ENCODE data around the gene SLAMF1.
"Not testable (repeated sequence)": the region's sequence is repeated elsewhere in the genome, so short reads cannot be mapped to it uniquely, and the experiment has no call there.

The SLAMF1 gene

GRCh38 chr1:160584784-160585183, 62.1 kb downstream of the SLAMF1 start:
- no peak overlapping the region for H3K4me2 ChIP-seq (ENCODE audit: low read length)
- peaks cover 18% of the 10 kb centered on the region for H3K4me1 ChIP-seq (ENCODE audit: low read length)
- no peak overlapping the region for H3K27ac ChIP-seq (ENCODE audit: low read length)
- H3K36me3 ChIP-seq (replicated peaks; ENCODE audit: low read depth, low read length) = no peaks in the 10 kb centered on the region
- H3K4me3 ChIP-seq (ENCODE audit: low read length) = no peak overlapping the region
- H3K9me3 ChIP-seq (ENCODE audit: insufficient read depth, low read length) = no peaks in the 10 kb centered on the region
- H3K27me3 ChIP-seq (ENCODE audit: low read depth, low read length) = no peaks in the 10 kb centered on the region
- no peak overlapping the region for H2AFZ ChIP-seq (ENCODE audit: low read depth, low read length)
- no peaks in the 10 kb centered on the region for H3K79me2 ChIP-seq (ENCODE audit: low read length)
- no peaks in the 10 kb centered on the region for H4K20me1 ChIP-seq (ENCODE audit: insufficient read depth, low read length)
- no peak overlapping the region for H3K9ac ChIP-seq (ENCODE audit: low read length)
- TF ChIP-seq CTCF (IDR thresholded peaks at IDR 0.05; ENCODE audit: low read depth, low read length) (no peak), EZH2phosphoT487 (IDR thresholded peaks at IDR 0.05; ENCODE audit: low read depth) (no peak)

- H4K20me1 ChIP-seq (ENCODE audit: insufficient read depth, low read length); H3K36me3 ChIP-seq (replicated peaks; ENCODE audit: low read depth, low read length); H3K9ac ChIP-seq (ENCODE audit: low read length); H2AFZ ChIP-seq (ENCODE audit: low read depth, low read length); H3K79me2 ChIP-seq (ENCODE audit: low read length); H3K27me3 ChIP-seq (ENCODE audit: low read depth, low read length); H3K9me3 ChIP-seq (ENCODE audit: insufficient read depth, low read length); H3K27ac ChIP-seq (ENCODE audit: low read length); H3K4me2 ChIP-seq (ENCODE audit: low read length); H3K4me3 ChIP-seq (ENCODE audit: low read length): not testable (repeated sequence)
- H3K4me1 ChIP-seq (ENCODE audit: low read length) = peaks cover 17% of the 10 kb centered on the region
These were observed 63.9 kb downstream of the SLAMF1 start for GRCh38 chr1:160582976-160583375.

- Histone ChIP-seq H3K27me3 (ENCODE audit: low read depth, low read length) (no peaks in the 10 kb centered on the region), H2AFZ (ENCODE audit: low read depth, low read length) (no peak overlapping the region), H4K20me1 (ENCODE audit: insufficient read depth, low read length) (no peaks in the 10 kb centered on the region), H3K9ac (ENCODE audit: low read length) (no peak overlapping the region), H3K27ac (ENCODE audit: low read length) (no peak overlapping the region), H3K4me1 (ENCODE audit: low read length) (peaks cover 17% of the 10 kb centered on the region), H3K4me3 (ENCODE audit: low read length) (no peak overlapping the region), H3K4me2 (ENCODE audit: low read length) (no peak overlapping the region), H3K9me3 (ENCODE audit: insufficient read depth, low read length) (no peaks in the 10 kb centered on the region), H3K36me3 (replicated peaks; ENCODE audit: low read depth, low read length) (no peaks in the 10 kb centered on the region), H3K79me2 (ENCODE audit: low read length) (no peaks in the 10 kb centered on the region)
- TF ChIP-seq CTCF (IDR thresholded peaks at IDR 0.05; ENCODE audit: low read depth, low read length) (no peak), EZH2phosphoT487 (IDR thresholded peaks at IDR 0.05; ENCODE audit: low read depth) (no peak)
These were observed 64.9 kb downstream of the SLAMF1 start for GRCh38 chr1:160581961-160582360.

GRCh38 chr1:160580221-160580812, 66.5 kb downstream of the SLAMF1 start:
- Histone ChIP-seq H2AFZ (ENCODE audit: low read depth, low read length) (no peak overlapping the region), H3K9ac (ENCODE audit: low read length) (no peak overlapping the region), H3K79me2 (ENCODE audit: low read length) (no peaks in the 10 kb centered on the region), H3K4me3 (ENCODE audit: low read length) (no peak overlapping the region), H3K9me3 (ENCODE audit: insufficient read depth, low read length) (no peaks in the 10 kb centered on the region), H3K36me3 (replicated peaks; ENCODE audit: low read depth, low read length) (no peaks in the 10 kb centered on the region), H4K20me1 (ENCODE audit: insufficient read depth, low read length) (no peaks in the 10 kb centered on the region), H3K4me1 (ENCODE audit: low read length) (peaks cover 17% of the 10 kb centered on the region), H3K27ac (ENCODE audit: low read length) (no peak overlapping the region), H3K4me2 (ENCODE audit: low read length) (no peak overlapping the region), H3K27me3 (ENCODE audit: low read depth, low read length) (no peaks in the 10 kb centered on the region)
- no peak for TF ChIP-seq EZH2phosphoT487 (IDR thresholded peaks at IDR 0.05; ENCODE audit: low read depth)
- TF ChIP-seq CTCF (IDR thresholded peaks at IDR 0.05; ENCODE audit: low read depth, low read length) = no peak
